Osteocyte (in vitro differentiated cells): ENCODE measurements around the gene TNFRSF21. TPM values are rescaled to one million over a fixed set of nuclear protein-coding genes. Genes with fewer than 3 reads are reported as not detected.
"Not testable (repeated sequence)": the region's sequence is repeated elsewhere in the genome, so short reads cannot be mapped to it uniquely, and the experiment has no call there.

Source experiments
- DNase-seq: peaks from one replicate; pipeline ENCODE4 v3.0.0; 2021; ENCODE audit warnings: mixed read lengths; ENCODE audit not compliant: unreplicated experiment; ENCODE audit errors: extremely low spot score
- H3K27ac Mint-ChIP-seq: one replicate; pipeline ENCODE4 v1.8.0; 2021; ENCODE audit warnings: mild to moderate bottlenecking, mixed read lengths; ENCODE audit not compliant: unreplicated experiment
- H3K27me3 Mint-ChIP-seq: one replicate; pipeline ENCODE4 v1.8.0; 2021; ENCODE audit warnings: mixed read lengths; ENCODE audit not compliant: unreplicated experiment
- H3K36me3 Mint-ChIP-seq: one replicate; pipeline ENCODE4 v1.8.0; 2021; ENCODE audit warnings: mixed read lengths; ENCODE audit not compliant: unreplicated experiment
- H3K4me1 Mint-ChIP-seq: one replicate; pipeline ENCODE4 v1.8.0; 2021; ENCODE audit warnings: mixed read lengths; ENCODE audit not compliant: unreplicated experiment
- H3K4me3 Mint-ChIP-seq: one replicate; pipeline ENCODE4 v1.8.0; 2021; ENCODE audit warnings: mild to moderate bottlenecking, moderate library complexity, mixed read lengths; ENCODE audit not compliant: unreplicated experiment
- H3K9me3 Mint-ChIP-seq: one replicate; pipeline ENCODE4 v1.8.0; 2021; ENCODE audit warnings: mixed read lengths; ENCODE audit not compliant: unreplicated experiment
- total RNA-seq: library from RNA; stranded (reverse); gene quantifications from 2 replicates; pipeline ENCODE4 v1.2.1, GENCODE V29; 2021
- TF ChIP-seq, protein P1 (sequence below): fragments of 200-600 bp; sonication (generic); IDR thresholded peaks from 2 replicates; pipeline ENCODE4 v1.5.0; 2021; ENCODE audit warnings: antibody characterized with exemption, mild to moderate bottlenecking, moderate library complexity

Gene TNFRSF21
- total RNA-seq, 1 donor from 2014 or later, result 2.5 TPM

DNA sequence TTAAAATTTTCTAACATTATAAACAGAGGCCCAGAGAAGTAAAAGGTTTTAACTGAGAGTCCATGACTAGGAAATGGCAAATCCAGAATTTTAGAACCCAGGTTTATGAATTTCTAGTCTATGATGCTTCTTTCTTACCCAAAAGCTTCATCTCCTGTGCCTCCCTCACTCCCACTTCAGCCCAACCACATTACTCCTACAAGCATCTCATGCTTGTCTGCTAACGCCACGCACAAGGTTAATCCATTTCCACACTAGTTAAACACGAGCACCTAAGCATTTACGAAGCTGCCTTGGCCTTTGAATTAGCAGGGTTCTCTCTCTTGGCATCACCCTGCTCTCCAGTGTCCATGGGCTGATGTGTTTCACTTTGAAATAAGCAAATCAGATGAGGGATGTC, 32.0 kb downstream of the TNFRSF21 start:
- no peak overlapping the region for H3K27ac Mint-ChIP-seq
- no peak overlapping the region for H3K4me3 Mint-ChIP-seq
- TF ChIP-seq, protein P1, sequence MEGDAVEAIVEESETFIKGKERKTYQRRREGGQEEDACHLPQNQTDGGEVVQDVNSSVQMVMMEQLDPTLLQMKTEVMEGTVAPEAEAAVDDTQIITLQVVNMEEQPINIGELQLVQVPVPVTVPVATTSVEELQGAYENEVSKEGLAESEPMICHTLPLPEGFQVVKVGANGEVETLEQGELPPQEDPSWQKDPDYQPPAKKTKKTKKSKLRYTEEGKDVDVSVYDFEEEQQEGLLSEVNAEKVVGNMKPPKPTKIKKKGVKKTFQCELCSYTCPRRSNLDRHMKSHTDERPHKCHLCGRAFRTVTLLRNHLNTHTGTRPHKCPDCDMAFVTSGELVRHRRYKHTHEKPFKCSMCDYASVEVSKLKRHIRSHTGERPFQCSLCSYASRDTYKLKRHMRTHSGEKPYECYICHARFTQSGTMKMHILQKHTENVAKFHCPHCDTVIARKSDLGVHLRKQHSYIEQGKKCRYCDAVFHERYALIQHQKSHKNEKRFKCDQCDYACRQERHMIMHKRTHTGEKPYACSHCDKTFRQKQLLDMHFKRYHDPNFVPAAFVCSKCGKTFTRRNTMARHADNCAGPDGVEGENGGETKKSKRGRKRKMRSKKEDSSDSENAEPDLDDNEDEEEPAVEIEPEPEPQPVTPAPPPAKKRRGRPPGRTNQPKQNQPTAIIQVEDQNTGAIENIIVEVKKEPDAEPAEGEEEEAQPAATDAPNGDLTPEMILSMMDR, result no peak
- H3K27me3 Mint-ChIP-seq, result no peaks in the 10 kb centered on the region
- no peaks in the 10 kb centered on the region for H3K36me3 Mint-ChIP-seq
- H3K4me1 Mint-ChIP-seq, result peaks cover 10% of the 10 kb centered on the region
- no peak for DNase-seq
- H3K9me3 Mint-ChIP-seq, result no peaks in the 10 kb centered on the region

- DNase-seq, result no peak
- Mint-ChIP-seq H3K27ac (no peak overlapping the region), H3K9me3 (no peaks in the 10 kb centered on the region), H3K4me3 (no peak overlapping the region), H3K36me3 (no peaks in the 10 kb centered on the region), H3K27me3 (no peaks in the 10 kb centered on the region), H3K4me1 (peaks cover 10% of the 10 kb centered on the region)
- TF ChIP-seq, protein P1, result no peak
These were observed 33.3 kb downstream of the TNFRSF21 start for GRCh38 chr6:47276377-47276776.

- no peaks in the 10 kb centered on the region for H3K27me3 Mint-ChIP-seq
These were observed 34.1 kb downstream of the TNFRSF21 start for GRCh38 chr6:47275640-47276039.

GRCh38 chr6:47275132-47275531, 34.6 kb downstream of the TNFRSF21 start:
- H3K4me1 Mint-ChIP-seq, result not testable (repeated sequence)

More at GRCh38 chr6:47275640-47276039, 34.1 kb downstream of the TNFRSF21 start:
- DNase-seq, result no peak
- no peaks in the 10 kb centered on the region for H3K9me3 Mint-ChIP-seq
- H3K36me3 Mint-ChIP-seq, result no peaks in the 10 kb centered on the region
- peaks cover 7% of the 10 kb centered on the region for H3K4me1 Mint-ChIP-seq
- no peak overlapping the region for H3K4me3 Mint-ChIP-seq
- TF ChIP-seq, protein P1, result no peak
- H3K27ac Mint-ChIP-seq, result no peak overlapping the region

DNA sequence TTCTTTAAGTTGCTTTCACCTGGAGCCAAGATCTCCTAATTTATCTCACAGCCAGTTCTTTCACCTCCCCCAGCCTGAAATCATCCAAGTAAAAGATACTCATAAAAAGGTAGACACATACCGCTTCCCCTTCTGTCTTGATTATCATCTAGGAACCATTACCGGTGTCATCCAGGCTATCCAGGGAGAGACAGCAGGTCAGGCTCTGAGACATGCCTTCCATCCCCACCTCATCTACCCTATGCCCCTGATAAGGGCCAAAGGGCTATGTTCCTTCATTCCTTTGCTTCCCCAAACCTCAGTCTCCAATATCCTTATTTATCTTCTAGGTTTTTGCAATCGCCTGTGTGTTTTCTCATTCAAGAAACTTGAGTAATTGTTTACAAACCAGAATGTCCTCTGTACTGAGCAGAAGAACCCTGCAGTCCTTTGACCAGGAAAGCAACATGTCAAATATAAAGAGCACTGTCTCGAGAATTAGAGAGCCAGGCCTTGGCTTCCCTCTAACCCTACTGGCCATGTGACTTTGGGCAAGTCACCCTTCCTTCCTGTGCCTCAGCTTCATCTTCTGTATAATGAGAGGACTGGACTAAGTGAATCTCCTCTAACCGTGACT, 41.0 kb downstream of the TNFRSF21 start:
- no peaks in the 10 kb centered on the region for H3K27me3 Mint-ChIP-seq
- H3K9me3 Mint-ChIP-seq, result no peaks in the 10 kb centered on the region
- no peaks in the 10 kb centered on the region for H3K36me3 Mint-ChIP-seq
- no peak overlapping the region for H3K27ac Mint-ChIP-seq
- no peak overlapping the region for H3K4me3 Mint-ChIP-seq
- no peaks in the 10 kb centered on the region for H3K4me1 Mint-ChIP-seq
- TF ChIP-seq, protein P1, result no peak
- no peak for DNase-seq

More at GRCh38 chr6:47275132-47275531, 34.6 kb downstream of the TNFRSF21 start:
- not testable (repeated sequence) for H3K9me3 Mint-ChIP-seq, H3K27me3 Mint-ChIP-seq, H3K27ac Mint-ChIP-seq, DNase-seq, H3K4me3 Mint-ChIP-seq, H3K36me3 Mint-ChIP-seq
